Right lobe of liver (tissue), 6 donors: ENCODE data around the gene DCUN1D3. TPM values are rescaled to one million over a fixed set of nuclear protein-coding genes. Genes with fewer than 3 reads are reported as not detected.

ENCODE experiments used
- ATAC-seq, 4 donors: fragments of 200-7000 bp; cut with Tn5 transposase; one replicate each; pipeline ENCODE4 v1.9.1; 2020; ENCODE audit warnings: mild to moderate bottlenecking in 4 of 4, moderate library complexity in 4 of 4
- DNase-seq, 3 donors: peaks; one replicate each; pipeline ENCODE4 v3.0.0-alpha.2; 2020
- H3K27ac ChIP-seq, 3 donors: fragments of 200-600 bp; one replicate each; pipeline ENCODE4 v1.8.0; 2022
- H3K27me3 ChIP-seq, 2 donors: fragments of 200-600 bp; one replicate each; pipeline ENCODE4 v1.8.0; 2022
- H3K36me3 ChIP-seq, 4 donors: fragments of 200-600 bp; sonication (generic) in 1 of 4; one replicate each; pipeline versions ENCODE4 v1.5.1 to v1.8.0; 2017 to 2022; ENCODE audit warnings: control low read depth in 1 of 4
- H3K4me1 ChIP-seq, 4 donors: fragments of 200-600 bp; sonication (generic) in 1 of 4; one replicate each; pipeline versions ENCODE4 v1.5.1 to v1.8.0; 2017 to 2022; ENCODE audit warnings: control low read depth in 1 of 4
- H3K4me3 ChIP-seq, 3 donors: fragments of 200-600 bp; one replicate each; pipeline ENCODE4 v1.8.0; 2022
- H3K9me3 ChIP-seq, 4 donors: fragments of 200-600 bp; sonication (generic) in 1 of 4; one replicate each; pipeline versions ENCODE4 v1.5.1 to v1.8.0; 2017 to 2022; ENCODE audit warnings: control low read depth in 1 of 4
- POLR2A ChIP-seq: fragments of 450-650 bp; IDR thresholded peaks from one replicate; pipeline ENCODE4 v1.6.1; 2017; ENCODE audit warnings: antibody characterized with exemption, mild to moderate bottlenecking
- WGBS: methylation state at CpG from one replicate; pipeline ENCODE4 v1.1.6; 2018; ENCODE audit warnings: low coverage, low lambda C conversion rate; ENCODE audit not compliant: insufficient coverage; ENCODE audit errors: missing lambda C conversion rate; 5-methylcytosine and 5-hydroxymethylcytosine counted together
- intact Hi-C, 2 donors: fragments of 100-400 bp; cut with DNase I; formaldehyde crosslinking; loops; one replicate each; pipeline versions ENCODE4 v1.11.2 to v1.14.1; 2022
- total RNA-seq, 6 experiments: library from RNA; depleted of rRNA in 2 of 6; stranded (reverse); fragments of >200 nt in 2 of 6; fragmentation: NEBNext Ultra II Directional in 3 of 6; extraction: Animal tissue kit (Norgen Biotek cat#: 25700) in 3 of 6; gene quantifications; one replicate each; pipeline versions ENCODE4 v1.1.0 to v1.2.4, GENCODE V29; 2016 to 2023
- TF ChIP-seq, protein P1 (sequence below), 4 donors: fragments of 200-600 bp in 3 of 4; fragments of 450-650 bp in 1 of 4; IDR thresholded peaks; one replicate each; pipeline versions ENCODE4 v1.5.1 to v1.8.0; 2016 to 2022; ENCODE audit warnings: antibody characterized with exemption in 4 of 4, mild to moderate bottlenecking in 2 of 4
- donor health status: DM: no; HTN: yes; CAD: no.
- donor health status: DM: no; HTN: no; CAD: no.
- donor health status: DM: no; HTN: no; CAD: no.
- donor health status: DM: no; HTN: yes; CAD: no.
- donor health status: DM: no; HTN: yes; CAD: no.

The DCUN1D3 gene
- total RNA-seq, 6 experiments from 2014 or later, result 10.3 to 15.1 (median 13.8) TPM

DNA sequence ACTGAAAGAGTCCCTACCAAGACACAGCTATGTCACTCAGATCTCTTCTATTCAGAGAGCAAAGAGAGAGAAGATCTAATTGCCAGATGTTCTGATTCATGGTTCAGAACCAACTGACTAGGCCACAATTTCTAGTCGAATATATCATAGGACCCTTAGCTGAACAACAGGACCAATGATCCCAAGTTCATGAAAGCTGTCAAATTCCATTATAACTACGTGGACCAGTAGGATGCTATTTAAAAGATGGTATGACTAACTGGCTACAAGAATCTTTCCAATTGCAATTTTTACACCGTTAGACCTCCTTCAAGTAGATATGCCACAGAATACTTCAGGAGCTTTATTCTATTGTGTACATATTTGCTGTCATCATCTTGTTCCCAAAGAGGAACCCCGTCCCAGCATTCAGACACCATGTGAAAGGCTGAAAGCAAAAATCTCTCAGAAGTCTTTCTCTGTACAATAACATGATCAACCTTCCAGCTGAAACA is 26.0 kb downstream of the DCUN1D3 start:
- Histone ChIP-seq H3K4me3 (no peak overlapping the region), H3K36me3 (no peaks in the 10 kb centered on the region), H3K27me3 (no peaks in the 10 kb centered on the region), H3K9me3 (no peaks in the 10 kb centered on the region), H3K4me1 (peaks cover 0 to 67% (median 20%) of the 10 kb centered on the region in 4 donors), H3K27ac (peak overlapping the region in 1 of 3 donors; percentile 36)
- no peak for ATAC-seq
- intact Hi-C loops, result no loop called here
- TF ChIP-seq, protein P1, sequence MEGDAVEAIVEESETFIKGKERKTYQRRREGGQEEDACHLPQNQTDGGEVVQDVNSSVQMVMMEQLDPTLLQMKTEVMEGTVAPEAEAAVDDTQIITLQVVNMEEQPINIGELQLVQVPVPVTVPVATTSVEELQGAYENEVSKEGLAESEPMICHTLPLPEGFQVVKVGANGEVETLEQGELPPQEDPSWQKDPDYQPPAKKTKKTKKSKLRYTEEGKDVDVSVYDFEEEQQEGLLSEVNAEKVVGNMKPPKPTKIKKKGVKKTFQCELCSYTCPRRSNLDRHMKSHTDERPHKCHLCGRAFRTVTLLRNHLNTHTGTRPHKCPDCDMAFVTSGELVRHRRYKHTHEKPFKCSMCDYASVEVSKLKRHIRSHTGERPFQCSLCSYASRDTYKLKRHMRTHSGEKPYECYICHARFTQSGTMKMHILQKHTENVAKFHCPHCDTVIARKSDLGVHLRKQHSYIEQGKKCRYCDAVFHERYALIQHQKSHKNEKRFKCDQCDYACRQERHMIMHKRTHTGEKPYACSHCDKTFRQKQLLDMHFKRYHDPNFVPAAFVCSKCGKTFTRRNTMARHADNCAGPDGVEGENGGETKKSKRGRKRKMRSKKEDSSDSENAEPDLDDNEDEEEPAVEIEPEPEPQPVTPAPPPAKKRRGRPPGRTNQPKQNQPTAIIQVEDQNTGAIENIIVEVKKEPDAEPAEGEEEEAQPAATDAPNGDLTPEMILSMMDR (IDR thresholded peaks at IDR 0.05), result no peak
- TF ChIP-seq POLR2A, result no peak
- 59% methylated on average over 4 of the region's 4 CpGs for WGBS
- DNase-seq, result no peak

DNA sequence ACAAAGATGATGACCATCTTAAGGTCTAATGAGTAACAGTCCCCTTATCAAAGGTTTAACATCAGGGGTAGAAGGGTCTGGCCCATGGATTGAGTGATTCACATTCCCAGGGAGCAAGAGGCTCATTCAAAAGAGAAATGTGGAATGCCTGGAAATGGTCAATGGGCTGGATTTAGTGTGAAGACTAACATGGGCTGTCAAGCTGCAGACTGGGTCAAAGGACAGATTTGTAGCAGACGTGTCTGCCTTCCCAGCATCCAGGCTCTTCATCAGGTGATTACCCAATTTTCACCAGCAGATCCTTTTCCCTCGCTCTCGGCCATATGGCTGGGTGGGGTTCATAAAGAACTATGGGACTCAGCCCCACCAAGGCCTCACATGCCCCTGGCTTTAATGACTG is 26.8 kb downstream of the DCUN1D3 start:
- H3K9me3 ChIP-seq, result no peaks in the 10 kb centered on the region
- H3K4me3 ChIP-seq, result no peak overlapping the region
- H3K27ac ChIP-seq, result peak overlapping the region; percentile 30 to 39 (median 36)
- TF ChIP-seq, protein P1 (IDR thresholded peaks at IDR 0.05), result no peak
- TF ChIP-seq POLR2A, result no peak
- H3K36me3 ChIP-seq, result no peaks in the 10 kb centered on the region
- peak in 1 of 3 donors; percentile 25 for DNase-seq
- ATAC-seq, result peak; percentile 57 to 73 (median 68)
- intact Hi-C loops, result no loop called here
- 34% methylated on average over 3 of the region's 3 CpGs for WGBS
- H3K4me1 ChIP-seq, result peaks cover 0 to 67% (median 23%) of the 10 kb centered on the region in 4 donors
- no peaks in the 10 kb centered on the region for H3K27me3 ChIP-seq

GRCh38 chr16:20871941-20872815 is 28.0 kb downstream of the DCUN1D3 start:
- ATAC-seq (peak in 1 of 4 donors; percentile 11), DNase-seq (no peak)
- intact Hi-C loops, result no loop called here
- peaks cover 0 to 66% (median 27%) of the 10 kb centered on the region in 4 donors for H3K4me1 ChIP-seq
- 47% methylated on average over 9 of the region's 9 CpGs for WGBS
- H3K4me3 ChIP-seq, result no peak overlapping the region
- H3K36me3 ChIP-seq, result no peaks in the 10 kb centered on the region
- TF ChIP-seq, protein P1 (IDR thresholded peaks at IDR 0.05), result no peak
- no peak for TF ChIP-seq POLR2A
- H3K27me3 ChIP-seq, result no peaks in the 10 kb centered on the region
- H3K9me3 ChIP-seq, result no peaks in the 10 kb centered on the region
- H3K27ac ChIP-seq, result peak overlapping the region in 2 of 3 donors; percentile 18 to 30

DNA sequence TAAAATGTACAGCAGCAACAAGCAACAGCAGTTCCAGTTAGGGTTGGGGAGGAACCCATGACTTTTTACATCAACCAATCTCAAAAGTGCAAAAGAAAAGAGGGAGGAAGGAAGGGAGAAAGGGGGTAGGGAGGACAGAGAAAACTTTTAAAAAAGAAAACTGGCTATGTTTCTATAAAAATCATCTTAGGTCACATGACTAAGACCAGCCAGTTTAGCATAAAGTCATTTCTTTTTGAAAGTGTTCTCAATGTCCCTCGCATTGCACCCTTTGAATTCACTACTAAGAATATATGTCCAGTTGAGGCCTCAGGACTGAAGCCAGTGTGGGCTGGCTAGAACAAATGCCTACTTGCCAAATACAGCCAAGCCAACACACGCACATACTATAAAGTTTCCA is 28.9 kb downstream of the DCUN1D3 start:
- peaks cover 0 to 75% (median 29%) of the 10 kb centered on the region in 4 donors for H3K4me1 ChIP-seq
- WGBS, result 34% methylated on average over 2 of the region's 2 CpGs
- ATAC-seq (no peak), DNase-seq (no peak)
- intact Hi-C loops, result no loop called here
- TF ChIP-seq, protein P1 (IDR thresholded peaks at IDR 0.05), result no peak
- no peak for TF ChIP-seq POLR2A
- H3K27me3 ChIP-seq, result no peaks in the 10 kb centered on the region
- peak overlapping the region in 1 of 3 donors; percentile 32 for H3K27ac ChIP-seq
- H3K9me3 ChIP-seq, result no peaks in the 10 kb centered on the region
- no peaks in the 10 kb centered on the region for H3K36me3 ChIP-seq
- H3K4me3 ChIP-seq, result no peak overlapping the region
